Measurements from ENCODE around the gene COBL.

GRCh38 chr7:51340936-51341335, 24.3 kb upstream of the COBL start:
- TF ChIP-seq POLR2A (IDR thresholded peaks at IDR 0.05): no peak
- TF ChIP-seq CTCF (IDR thresholded peaks at IDR 0.05): no peak
- TF ChIP-seq POLR2AphosphoS5 (IDR thresholded peaks at IDR 0.05): no peak
